COLO829 (cell line): ENCODE measurements around the gene LGMN.
A peak's percentile ranks its signal among the peaks of the same experiment; 100 is the strongest.
"Not testable (repeated sequence)": the region's sequence is repeated elsewhere in the genome, so short reads cannot be mapped to it uniquely, and the experiment has no call there.

Source experiments
- DNase-seq: peaks from one replicate; pipeline ENCODE4 v3.0.0; 2012; ENCODE audit warnings: low spot score

Gene LGMN

DNA sequence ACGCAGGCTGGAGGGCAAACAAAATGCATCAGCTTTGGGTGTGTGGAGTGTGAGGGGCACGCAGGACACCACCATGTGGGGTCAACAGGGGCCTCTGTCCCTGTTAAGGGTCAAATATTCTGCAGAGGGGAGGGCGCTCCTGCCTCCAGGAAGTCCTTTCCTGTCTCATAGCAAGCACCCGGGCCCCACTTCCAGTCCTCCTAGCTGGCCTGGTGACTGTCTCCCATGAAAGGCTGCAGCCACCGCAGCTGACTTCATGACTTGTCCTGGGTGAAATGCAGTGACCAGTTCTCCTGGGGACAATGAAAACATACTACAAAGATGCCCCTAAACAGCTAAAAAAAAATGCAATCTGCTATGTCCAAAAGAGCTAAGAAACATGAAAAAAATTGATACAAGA is 53.6 kb downstream of the LGMN start:
- no peak for DNase-seq

DNA sequence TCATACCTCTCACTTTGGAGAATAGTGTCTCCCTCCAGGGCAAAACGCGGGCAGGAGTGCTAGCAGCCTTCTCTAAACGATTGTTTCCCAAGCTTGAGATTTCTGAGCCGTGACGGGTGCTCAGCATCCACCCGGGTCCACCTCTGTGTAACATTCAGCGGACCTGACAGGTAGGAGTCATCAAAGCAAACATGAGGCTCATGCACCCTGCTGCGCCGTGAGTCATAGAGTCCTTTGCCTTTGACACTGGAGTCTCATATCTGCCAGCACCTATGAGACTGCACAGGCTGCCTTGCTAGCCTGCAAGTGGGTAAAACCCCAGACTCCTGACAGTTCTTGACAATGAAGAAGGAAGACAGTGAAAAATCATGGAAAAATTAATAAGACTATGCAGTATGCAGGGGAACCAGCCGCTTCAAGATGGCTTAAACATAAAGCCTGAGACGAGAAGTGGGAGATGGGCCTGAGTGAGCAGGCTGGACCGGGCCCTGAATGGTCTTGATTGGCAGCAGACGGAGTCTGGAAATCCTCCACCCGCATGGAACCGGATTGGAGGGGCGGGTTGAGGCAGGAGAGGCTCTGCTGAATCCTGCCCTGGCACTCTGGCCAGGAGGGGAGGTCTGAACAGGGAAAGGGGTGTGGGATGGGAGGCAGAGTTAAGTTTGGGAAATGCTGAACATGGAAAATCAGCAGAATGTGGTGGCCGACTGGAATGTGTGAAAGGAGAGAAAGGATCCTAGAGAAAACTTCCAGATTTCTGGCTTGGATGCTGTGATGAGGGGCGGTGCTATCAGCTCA is 54.2 kb downstream of the LGMN start:
- DNase-seq: no peak

DNA sequence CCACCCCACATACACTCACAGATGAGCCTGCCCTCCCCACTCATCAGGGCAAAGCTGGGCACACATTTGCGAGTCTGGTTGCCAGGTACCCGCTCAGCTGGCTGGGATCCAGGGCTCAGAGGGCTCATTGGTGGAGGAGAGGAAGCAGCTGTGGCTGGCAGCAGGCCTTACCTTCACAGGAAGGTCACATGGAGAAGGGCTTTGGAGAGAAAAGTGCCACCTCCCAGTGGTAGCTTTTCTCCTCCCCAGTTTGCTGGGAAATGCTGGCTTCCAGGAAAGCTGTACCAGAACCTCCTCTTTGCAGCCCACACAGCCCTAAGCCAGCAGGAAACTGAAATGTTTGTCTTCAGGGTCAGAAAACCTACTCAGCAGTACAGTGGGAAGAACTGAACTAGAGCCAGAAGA is 55.6 kb downstream of the LGMN start:
- DNase-seq: no peak

DNA sequence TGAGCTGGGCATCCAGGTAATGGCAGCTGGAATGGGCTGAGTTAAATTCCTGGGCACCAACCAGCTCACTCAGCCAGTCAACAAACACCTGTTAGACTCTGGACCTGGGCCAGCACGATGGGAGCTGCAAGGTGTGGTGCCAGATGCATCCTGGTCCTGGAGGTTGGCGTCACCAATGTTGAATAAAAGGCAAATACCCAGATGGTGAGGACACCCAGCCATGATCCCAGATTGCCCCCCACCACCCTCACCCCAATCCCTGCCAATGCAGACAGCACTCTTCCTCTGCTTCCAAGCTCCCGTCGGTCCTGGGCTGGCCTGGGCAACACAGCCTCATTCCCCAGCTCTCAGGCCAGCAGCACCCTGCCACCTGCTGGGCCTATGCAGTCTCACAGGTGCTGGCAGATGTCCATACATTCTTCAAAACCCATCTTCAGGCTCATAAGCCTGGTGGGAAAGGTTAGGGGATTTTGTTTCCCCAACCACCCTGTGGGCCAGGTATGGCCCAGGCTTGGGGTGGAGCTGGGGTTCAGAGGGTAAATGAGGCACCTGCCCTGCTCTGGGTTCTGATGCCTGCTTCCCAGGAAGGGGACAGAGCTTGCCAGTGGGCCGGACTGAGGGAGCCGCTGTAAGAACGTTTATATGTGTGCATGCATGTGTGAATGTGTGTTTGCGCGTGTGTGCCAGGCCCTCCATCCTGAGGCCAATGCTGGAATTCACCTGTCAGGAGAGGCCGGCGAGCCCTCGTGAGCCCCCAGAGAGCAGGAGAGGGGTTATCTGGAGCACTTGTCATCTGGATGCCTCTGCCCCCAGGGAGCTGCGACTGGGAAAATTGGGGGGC is 58.0 kb downstream of the LGMN start:
- DNase-seq: no peak

DNA sequence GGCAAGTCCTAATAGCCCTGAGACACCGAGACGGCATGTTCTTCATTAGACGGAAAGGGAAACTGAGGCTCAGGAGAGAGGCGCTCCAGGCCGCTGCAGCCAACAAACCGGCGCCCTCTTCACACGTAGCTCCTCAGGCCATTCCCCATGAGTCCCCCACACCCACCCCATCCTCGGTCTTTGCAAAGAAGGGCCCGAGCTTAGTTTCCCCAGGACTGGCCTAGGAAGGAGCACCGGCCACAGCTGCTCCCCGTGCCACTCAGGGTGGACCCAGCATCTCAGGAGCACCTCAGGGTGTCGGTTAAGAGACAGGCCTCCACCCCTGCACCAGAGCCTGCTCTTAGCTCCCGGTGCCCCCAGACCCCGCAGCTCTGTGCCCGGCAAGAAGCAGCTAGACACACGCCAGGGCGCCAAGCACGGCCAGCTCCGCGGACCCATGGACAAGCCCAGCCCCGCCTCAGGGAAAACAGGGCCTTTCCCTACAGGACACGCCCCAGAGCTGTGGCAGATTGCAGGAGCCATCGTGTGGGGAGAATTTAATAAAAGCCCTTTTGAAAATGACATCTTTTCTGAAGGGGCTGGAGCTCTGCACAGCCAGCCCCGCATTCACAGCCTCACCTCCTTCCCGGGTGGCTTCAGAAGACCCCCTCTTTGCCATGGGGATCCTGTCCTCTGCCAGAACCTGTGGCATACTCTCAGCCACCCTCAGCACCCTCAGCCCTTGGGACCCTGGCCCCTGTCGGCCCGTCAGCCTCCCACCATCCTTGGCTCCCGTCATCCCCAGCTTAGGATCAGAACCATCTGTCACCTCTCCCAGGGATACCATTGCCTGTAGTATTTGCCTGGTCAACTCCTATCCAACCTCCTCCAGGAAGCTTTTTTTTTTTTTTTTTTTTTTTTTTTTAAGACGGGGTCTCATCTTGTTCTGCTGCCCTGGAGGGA is 59.7 kb downstream of the LGMN start:
- no peak for DNase-seq

DNA sequence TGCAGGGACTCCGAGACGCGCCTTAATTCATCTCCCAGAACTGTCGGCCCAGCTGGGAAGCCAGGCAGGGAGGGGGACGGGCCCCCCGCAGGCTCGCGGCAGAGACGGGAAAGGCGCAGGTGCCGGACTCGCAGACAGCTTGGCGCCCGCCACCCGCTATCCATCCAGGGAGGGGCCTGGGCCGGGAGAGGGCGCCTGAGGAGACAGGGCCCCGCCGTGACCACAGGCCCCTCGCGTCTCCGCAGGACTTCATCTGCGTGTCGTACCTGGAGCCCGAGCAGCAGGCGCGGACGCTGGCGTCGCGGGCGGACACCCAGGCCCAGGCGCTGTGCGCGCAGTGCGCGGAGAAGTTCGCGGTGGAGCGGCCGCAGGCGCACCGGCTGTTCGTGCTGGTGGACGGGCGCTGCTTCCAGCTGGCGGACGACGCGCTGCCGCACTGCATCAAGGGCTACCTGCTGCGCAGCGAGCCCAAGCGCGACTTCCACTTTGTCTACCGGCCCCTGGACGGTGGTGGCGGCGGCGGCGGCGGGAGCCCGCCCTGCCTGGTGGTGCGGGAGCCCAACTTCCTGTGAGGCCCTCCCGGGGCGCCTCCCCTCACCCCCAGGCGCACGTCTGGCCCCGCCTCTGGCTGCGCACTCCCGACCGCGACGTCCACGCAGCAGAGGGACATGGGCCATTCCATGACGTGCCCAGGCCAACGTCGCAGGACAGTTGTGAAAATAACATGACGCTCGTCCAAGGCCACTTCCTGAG is 60.6 kb downstream of the LGMN start:
- DNase-seq: no peak

DNA sequence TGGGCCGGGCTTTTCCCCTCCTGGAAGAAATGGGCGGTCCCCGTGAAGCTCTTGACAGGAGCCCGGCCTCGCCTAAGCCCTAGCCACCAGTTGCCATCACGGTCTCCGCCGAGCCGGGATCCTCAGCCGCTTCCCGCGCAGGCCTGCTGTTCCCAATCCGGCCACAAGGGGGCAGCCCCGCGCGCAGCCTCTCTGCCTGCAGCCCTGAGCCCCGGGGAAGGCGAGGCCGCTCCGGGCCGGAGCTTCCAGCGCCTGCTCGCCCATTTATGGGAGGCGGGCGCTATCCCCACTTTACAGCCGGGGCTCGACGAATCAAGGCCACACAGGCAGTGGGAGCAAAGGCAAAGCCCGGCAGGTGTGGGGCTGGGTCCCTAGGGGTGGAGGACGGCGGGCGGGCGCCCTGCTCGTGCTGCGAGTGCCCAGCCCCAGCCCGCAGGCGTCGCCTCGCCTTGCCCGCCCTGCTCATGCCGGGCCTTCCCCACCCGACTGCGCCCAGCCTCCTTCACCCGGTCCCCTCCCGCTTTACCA is 61.5 kb downstream of the LGMN start:
- peak; percentile 79 for DNase-seq

DNA sequence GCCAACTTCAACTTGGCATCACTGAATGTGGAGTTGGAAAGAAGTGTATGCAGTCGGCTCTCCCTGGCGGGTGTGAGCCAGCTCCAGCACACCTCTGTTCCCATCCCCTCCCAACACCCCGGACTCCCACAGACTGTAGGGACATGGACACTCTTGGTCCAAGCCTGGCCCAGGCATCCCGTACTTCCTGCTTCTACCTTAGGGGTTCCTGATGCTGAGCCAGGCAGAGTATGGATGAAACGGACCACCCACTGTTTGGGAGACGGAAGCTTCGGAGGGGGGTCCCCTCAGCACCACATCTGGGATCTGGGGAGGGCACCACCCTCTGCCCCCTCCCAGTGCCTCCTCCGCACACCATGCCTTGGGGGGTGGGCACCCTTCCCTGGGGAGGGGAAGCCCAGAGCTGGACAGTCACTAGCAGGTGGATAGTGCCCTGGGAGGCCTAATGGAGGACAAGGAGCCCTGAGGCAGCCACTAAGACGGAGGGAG is 62.0 kb downstream of the LGMN start:
- DNase-seq: no peak

DNA sequence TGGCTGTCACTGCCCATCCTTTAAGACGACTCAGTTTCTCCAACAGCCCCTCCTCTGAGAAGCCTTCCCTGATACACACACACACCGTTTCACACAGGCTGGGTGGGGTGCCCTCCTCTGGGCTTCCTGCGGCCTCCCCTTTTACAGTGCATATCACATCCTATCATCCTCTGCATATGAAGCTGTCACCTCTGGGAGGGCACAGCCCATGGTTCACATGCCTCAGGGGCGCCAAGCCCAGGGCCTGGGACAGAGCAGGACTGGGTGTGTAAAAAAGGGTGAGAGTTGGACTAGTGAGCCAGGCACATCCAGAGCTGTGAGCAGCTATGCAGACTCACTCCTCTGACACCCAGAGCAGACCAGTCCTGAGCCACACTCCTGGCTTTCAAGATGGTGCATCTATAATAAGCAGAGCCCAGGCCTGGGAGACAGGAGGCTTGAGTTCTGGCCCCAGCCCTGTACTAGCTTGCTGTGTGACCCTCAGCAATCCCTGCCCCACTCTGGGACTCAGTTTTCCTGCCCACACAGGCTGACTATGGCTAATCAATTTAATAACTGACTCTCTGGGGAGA is 62.6 kb downstream of the LGMN start:
- DNase-seq: no peak

DNA sequence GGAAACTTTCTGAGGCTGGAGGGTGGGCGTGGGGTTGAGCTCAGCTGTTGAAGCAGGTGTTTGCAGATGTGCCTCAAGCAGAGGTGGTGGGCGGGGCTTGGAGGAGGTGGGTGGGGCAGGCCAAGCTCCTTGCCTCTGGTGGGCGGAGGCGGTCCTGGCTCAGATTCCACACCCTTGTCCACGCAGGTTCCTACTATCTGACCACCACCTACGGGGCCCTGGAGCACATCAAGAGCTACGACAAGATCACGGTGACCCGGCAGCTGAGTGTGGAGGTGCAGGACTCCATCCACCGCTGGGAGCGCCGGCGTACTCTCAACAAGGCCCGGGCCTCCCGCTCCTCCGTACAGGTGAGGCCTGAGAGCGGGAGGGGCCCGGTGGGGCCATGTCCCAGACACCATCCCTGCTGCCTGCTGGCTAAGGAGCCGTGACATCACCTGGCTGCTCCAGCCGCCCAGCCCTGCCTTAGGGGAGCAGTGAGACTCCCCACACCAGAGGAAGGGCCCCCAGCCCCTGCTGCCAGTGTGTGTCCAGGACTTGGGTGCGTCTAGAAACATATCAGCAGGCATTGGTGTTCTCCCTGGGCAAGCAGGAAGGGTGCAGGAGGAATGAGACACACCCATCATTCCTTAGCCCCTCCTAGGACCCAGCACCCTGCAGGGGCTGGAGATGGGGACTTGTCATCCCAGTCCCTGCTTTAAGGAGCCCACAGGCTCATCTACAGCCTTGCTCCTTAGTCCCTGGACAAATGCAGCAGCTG is 63.4 kb downstream of the LGMN start:
- DNase-seq: no peak

DNA sequence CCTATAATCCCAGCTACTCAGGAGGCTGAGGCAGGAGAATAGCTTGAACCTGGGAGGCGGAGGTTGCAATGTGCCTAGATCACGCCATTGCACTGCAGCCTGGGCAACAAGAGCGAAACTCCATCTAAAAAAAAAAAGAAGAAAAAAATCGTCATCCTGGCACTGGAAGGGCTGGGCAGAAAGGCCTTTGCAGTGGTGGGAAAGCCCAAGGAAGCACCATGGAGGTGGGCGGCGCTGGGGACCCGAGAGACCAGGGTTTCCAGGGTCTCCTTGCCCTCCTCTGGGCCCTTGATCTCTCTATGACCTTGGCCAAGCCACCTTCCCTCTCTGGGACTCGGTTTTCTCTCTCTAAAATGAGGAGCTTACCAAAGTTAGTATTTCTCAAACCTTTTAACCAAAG is 65.4 kb downstream of the LGMN start:
- DNase-seq: no peak

DNA sequence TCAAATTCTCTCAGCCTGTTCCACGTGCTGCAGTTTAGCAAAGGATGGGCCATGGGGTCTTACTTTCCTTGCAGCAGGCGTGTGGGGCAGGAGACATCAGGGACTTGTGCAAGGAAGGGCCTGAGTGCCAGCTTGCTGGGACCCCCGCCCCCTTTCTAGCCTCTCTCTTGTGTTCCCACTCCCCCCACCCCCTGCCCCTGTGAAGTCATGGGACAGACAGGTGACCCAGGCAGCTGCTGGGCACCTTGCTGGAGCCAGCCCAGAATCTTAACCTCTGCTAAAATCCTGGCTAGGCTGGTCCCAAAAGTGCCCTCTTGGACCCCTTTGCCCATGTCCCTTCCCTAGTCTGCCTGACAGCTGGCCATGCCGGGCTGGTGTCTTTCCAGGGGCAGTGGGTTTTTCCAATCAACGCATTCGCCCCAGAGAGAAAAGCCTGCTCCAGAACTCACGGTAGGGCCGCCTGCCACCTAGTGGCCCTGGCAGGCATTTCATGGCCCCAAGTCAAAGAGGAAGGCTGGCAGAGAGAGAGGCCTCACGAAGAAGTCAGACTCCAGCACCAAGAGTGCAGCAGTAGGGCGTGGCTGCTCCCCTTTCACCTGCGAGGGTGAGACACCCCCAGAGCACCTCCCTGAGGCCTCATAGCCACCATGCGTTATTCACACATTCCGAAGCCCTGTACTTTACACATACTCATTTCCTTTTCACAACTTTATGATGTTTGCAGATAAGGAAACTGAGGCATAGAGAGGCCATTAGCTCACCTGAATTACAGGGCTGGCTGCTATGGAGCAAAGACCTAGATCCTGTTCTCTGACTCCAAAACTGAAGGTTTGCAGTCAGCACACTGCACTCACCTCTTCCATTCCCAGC is 67.4 kb downstream of the LGMN start:
- peak; percentile 81 for DNase-seq

DNA sequence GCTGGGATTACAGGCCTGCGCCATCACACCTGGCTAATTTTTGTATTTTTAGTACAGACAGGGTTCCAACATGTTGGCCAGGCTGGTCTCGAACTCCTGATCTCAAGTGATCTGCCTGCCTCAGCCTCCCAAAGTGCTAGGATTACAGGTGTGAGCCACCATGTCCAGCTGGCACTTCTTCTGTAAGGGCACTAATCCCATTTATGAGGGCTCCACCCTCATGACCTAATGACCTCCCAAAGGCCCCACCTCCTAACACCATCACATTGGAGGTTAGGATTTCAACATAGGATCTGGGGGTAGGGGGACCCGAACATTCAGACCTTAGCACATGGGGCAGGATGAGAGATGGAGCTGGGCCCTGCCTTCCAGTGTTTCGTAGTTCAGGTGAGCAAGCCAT is 68.1 kb downstream of the LGMN start:
- not testable (repeated sequence) for DNase-seq

DNA sequence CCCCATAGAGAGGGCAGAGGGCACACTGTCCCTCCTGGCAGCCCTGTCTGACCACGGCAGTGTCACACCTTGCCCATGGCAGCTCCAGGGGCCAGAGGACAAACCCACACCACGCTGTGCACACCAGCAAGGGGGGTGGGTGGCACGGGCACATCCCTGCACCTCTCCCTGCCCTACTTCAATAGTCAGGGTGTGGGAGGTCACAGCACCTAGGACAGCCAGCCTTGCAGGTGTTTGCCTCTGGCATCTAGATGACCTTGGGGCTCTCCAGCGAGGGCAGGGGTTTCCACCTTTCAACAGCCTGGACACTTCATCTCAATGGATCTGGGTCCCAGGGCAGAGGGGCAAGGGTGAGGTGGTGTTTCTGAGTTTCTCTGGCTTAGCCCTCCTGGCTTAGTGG is 69.2 kb downstream of the LGMN start:
- DNase-seq: no peak

DNA sequence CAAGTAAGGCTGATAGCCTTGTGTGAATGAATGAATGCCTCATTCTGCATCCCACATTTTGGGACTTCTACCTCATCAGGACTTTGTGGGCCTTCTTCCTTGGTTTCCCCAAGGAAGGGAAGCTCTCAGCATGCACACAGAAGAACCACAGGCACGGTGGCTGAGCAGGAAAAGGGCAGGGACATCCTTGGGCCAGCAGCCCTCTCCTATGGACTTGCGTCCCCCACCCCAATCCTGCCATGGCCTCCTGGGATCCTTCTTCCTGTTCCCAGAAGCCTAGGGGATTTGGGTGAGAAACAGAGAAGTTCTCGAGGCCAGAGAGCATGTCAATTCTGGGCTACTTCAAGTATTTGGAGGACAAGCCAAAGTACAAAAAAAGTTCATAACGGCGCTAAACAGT is 69.7 kb downstream of the LGMN start:
- DNase-seq: no peak

DNA sequence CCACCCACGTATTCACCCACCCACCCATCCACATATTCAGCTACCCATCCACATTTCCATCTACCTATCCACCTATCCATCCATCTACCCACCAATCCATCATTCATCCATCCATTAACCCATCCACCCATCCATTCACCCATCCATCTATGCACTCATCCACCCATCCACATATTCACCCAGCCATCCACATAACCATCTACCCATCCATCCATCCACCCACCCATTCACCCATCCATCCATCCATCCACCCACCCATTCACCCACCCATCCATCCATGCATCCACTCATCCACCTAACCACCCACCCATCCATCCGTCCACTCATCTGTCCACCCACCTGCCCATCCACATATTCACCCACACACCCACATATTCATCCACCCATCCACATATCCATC is 70.5 kb downstream of the LGMN start:
- no peak for DNase-seq

DNA sequence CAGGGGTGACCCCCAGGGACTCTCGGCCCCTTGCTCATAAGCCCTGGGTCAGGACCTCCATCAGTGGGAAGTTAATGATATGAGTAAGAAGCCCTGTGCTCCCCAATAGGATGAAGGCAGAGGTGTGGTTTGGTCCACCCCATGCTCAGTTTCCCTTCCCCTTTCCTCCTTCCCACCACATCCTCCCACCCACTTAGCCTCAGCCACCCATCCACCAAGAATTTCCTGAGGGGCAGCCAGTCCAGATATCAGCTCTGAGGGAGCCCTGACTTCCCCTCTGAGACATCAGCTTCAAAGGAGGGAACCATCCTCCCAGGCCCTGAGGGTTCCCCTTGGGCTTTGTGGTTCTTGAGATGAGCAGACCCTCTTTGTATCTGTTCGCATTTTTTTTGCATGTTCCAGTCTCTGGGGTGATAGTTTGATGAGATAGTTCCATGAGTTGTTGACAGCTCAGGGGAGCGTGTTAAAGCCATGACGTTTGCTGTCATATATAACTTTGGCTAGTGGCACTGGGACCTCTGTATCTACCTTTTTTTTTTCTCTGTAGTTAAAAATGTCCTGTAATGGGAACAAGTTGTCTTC is 71.2 kb downstream of the LGMN start:
- DNase-seq: no peak

DNA sequence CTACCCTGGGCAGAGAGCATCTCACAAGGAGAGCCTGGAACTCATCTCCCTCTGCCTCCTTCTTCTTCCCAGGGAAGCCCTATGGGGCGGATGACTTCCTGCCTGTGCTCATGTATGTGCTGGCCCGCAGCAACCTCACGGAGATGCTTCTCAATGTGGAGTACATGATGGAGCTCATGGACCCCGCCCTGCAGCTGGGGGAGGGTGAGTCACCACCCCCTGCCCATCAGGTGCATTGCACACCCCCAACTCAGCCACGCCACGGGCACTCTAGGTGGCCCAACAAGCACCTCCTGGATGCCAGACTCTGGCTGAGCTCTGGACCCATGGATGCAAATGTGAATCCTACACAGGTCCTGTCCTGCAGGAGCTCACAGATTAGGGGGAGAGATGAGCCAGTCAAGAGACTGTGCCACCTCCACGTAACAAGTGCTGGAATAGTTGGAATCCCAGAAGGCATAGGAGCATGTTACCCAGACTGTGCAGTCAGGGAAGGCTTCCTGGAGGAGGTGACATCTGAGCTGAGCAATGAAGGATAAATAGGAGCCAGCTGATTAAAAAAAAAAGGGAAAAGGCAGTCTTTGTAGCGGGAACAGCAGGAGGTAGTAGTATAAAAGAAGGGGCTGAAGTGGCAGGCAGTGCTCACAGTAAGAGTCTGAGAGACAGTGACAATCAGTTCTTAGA is 71.9 kb downstream of the LGMN start:
- no peak for DNase-seq
